Upper lobe of left lung (tissue), 4 donors: ENCODE data around the gene BRS3.

Experiments used
- CTCF ChIP-seq, 6 experiments: fragments of 450-650 bp in 4 of 6; fragments of 200-600 bp in 2 of 6; sonication (generic) in 2 of 6; IDR thresholded peaks; one replicate each; pipeline ENCODE4 v1.5.1; 2016 to 2019; ENCODE audit warnings: antibody characterized with exemption in 6 of 6
- EP300 ChIP-seq, 4 donors: sonication (generic); formaldehyde crosslinking; IDR thresholded peaks; one replicate each; pipeline ENCODE4 v1.5.1; 2017; ENCODE audit warnings: antibody characterized with exemption in 4 of 4, control low read depth in 2 of 4
- POLR2A ChIP-seq, 4 donors: fragments of 450-650 bp; IDR thresholded peaks; one replicate each; pipeline ENCODE4 v1.5.1; 2016 to 2017; ENCODE audit warnings: antibody characterized with exemption in 4 of 4, mild to moderate bottlenecking in 2 of 4
- POLR2AphosphoS5 ChIP-seq, 2 donors: sonication (generic); formaldehyde crosslinking; IDR thresholded peaks; one replicate each; pipeline ENCODE4 v1.5.1; 2017; ENCODE audit warnings: antibody characterized with exemption in 2 of 2

- TF ChIP-seq CTCF (IDR thresholded peaks at IDR 0.05) (no peak), POLR2A (IDR thresholded peaks at IDR 0.05) (no peak), EP300 (IDR thresholded peaks at IDR 0.05) (no peak), POLR2AphosphoS5 (IDR thresholded peaks at IDR 0.05) (no peak)
Measured at GRCh38 chrX:136531951-136532350, 44.2 kb downstream of the BRS3 start, which contains the start of gene VGLL1.
